A673 (cell line): Measurements from ENCODE around the gene CCDC9B. TPM values are rescaled to one million over a fixed set of nuclear protein-coding genes. Genes with fewer than 3 reads are reported as not detected.

Source experiments
- BruUV-seq: library from RNA; stranded (reverse); fragments of 400-500 nt; replicated peaks from 2 replicates; lab custom pipeline; 2021; lab: Mats Ljungman, UMichigan
- CTCF ChIA-PET: fragments of 300-600 bp; sonication (Branson Sonifier 250); formaldehyde crosslinking; loops from one replicate; lab custom pipeline; 2022; ENCODE audit warnings: antibody characterized with exemption; lab: Charles Lee
- POLR2A ChIA-PET: fragments of 300-600 bp; sonication (Branson Sonifier 250); formaldehyde crosslinking; loops from one replicate; lab custom pipeline; 2022; ENCODE audit warnings: antibody characterized with exemption; ENCODE audit not compliant: low non-redundant PET; lab: Charles Lee
- DNase-seq: peaks from one replicate; pipeline ENCODE4 v3.0.0-alpha.2; 2015; ENCODE audit warnings: low spot score
- H3K27ac ChIP-seq: fragments of 200-600 bp; sonication (generic); 2 replicates; pipeline ENCODE4 v1.5.1; 2016; ENCODE audit warnings: mixed run types, low read depth, mild to moderate bottlenecking, mixed read lengths, antibody characterized with exemption, low read length; ENCODE audit not compliant: poor library complexity, severe bottlenecking
- H3K27me3 ChIP-seq: fragments of 200-600 bp; sonication (generic); replicated peaks from 2 replicates; pipeline ENCODE4 v1.6.1; 2017; ENCODE audit warnings: mixed run types, low read depth, mild to moderate bottlenecking, mixed read lengths, antibody characterized with exemption, low read length; ENCODE audit not compliant: insufficient read depth, poor library complexity
- H3K36me3 ChIP-seq: fragments of 200-600 bp; sonication (generic); 2 replicates; pipeline ENCODE4 v1.6.1; 2016; ENCODE audit warnings: mixed run types, mild to moderate bottlenecking, mixed read lengths, antibody characterized with exemption, low read length; ENCODE audit not compliant: insufficient read depth, poor library complexity, severe bottlenecking
- H3K4me1 ChIP-seq: fragments of 200-600 bp; sonication (generic); 2 replicates; pipeline ENCODE4 v1.6.1; 2017; ENCODE audit warnings: mixed run types, mild to moderate bottlenecking, mixed read lengths, antibody characterized with exemption, low read length; ENCODE audit not compliant: insufficient read depth, poor library complexity, severe bottlenecking
- H3K4me3 ChIP-seq: fragments of 200-600 bp; sonication (generic); 2 replicates; pipeline ENCODE4 v1.5.1; 2016; ENCODE audit warnings: low read depth, mixed run types, mild to moderate bottlenecking, mixed read lengths, low read length; ENCODE audit not compliant: poor library complexity, severe bottlenecking
- H3K9me3 ChIP-seq: fragments of 200-600 bp; sonication (generic); 2 replicates; pipeline ENCODE4 v1.6.1; 2016; ENCODE audit warnings: mixed run types, low read depth, mild to moderate bottlenecking, mixed read lengths, antibody characterized with exemption, low read length; ENCODE audit not compliant: poor library complexity, severe bottlenecking
- CTCF ChIP-seq: fragments of 300-800, 200-600 bp; sonication (generic); conservative IDR thresholded peaks from 2 replicates; pipeline ENCODE4 v1.5.1; 2017; ENCODE audit warnings: low read depth, mild to moderate bottlenecking, antibody characterized with exemption, low read length, moderate library complexity, mixed read lengths
- EZH2 ChIP-seq: fragments of 200-600 bp; sonication (generic); IDR thresholded peaks from 2 replicates; pipeline ENCODE4 v1.6.1; 2017; ENCODE audit warnings: borderline replicate concordance, low read depth, mild to moderate bottlenecking, mixed read lengths, antibody characterized with exemption, low read length; ENCODE audit not compliant: poor library complexity, severe bottlenecking
- intact Hi-C: fragments of 100-400 bp; cut with micrococcal nuclease; formaldehyde crosslinking; loops from one replicate; pipeline ENCODE4 v1.10.0; 2022; ENCODE audit not compliant: unreplicated experiment
- total RNA-seq: library from RNA; stranded (reverse); gene quantifications from 2 replicates; pipeline ENCODE4 v1.2.3, GENCODE V29; 2021

The CCDC9B gene
- total RNA-seq, 1 experiment from 2014 or later = 8.6 TPM

- Histone ChIP-seq H3K27ac (peak overlapping the region; percentile 87), H3K36me3 (no peaks in the 10 kb centered on the region), H3K4me1 (peaks cover 64% of the 10 kb centered on the region), H3K4me3 (peak overlapping the region; percentile 17), H3K27me3 (no peaks in the 10 kb centered on the region), H3K9me3 (no peaks in the 10 kb centered on the region)
- TF ChIP-seq CTCF = peak; percentile 44; the same call in 1 of the 2 replicates
- TF ChIP-seq EZH2 = no peak
- ChIA-PET CTCF (interaction anchor here (0.5 to 4.0 kb wide), 3 partner anchors 29 to 250 kb away, joined by 3 to 25 read pairs (median 4); no protein-coding TSS in a partner anchor), POLR2A (no interaction called here)
- no peak for DNase-seq
- intact Hi-C loops = no loop called here
- BruUV-seq = no TSS peak
These were observed 1.2 kb downstream of the CCDC9B start for GRCh38 chr15:40339621-40339945.

GRCh38 chr15:40338921-40339620 is 1.7 kb downstream of the CCDC9B start:
- no peak for DNase-seq
- ChIA-PET POLR2A (no interaction called here), CTCF (interaction anchor here (0.5 to 4.0 kb wide), 4 partner anchors 16 to 251 kb away, joined by 3 to 25 read pairs (median 9); partner anchors contain the start of gene INAFM2)
- no peak overlapping the region for H3K4me3 ChIP-seq
- H3K27me3 ChIP-seq = no peaks in the 10 kb centered on the region
- peak overlapping the region; percentile 87 for H3K27ac ChIP-seq
- intact Hi-C loops = loop anchor here (1.0 kb wide), 1 partner anchor 60 kb away; no protein-coding TSS in a partner anchor
- H3K4me1 ChIP-seq = peaks cover 69% of the 10 kb centered on the region
- no peaks in the 10 kb centered on the region for H3K36me3 ChIP-seq
- TF ChIP-seq EZH2 = no peak
- TF ChIP-seq CTCF = no peak
- BruUV-seq = no TSS peak
- H3K9me3 ChIP-seq = no peaks in the 10 kb centered on the region

GRCh38 chr15:40338041-40338657 is 2.6 kb downstream of the CCDC9B start:
- DNase-seq = peak; percentile 90
- ChIA-PET POLR2A (no interaction called here), CTCF (interaction anchor here (1.1 to 4.0 kb wide), 3 partner anchors 9 to 59 kb away, joined by 3 to 25 read pairs (median 14); partner anchors contain the start of gene INAFM2)
- intact Hi-C loops = loop anchor here (1.0 kb wide), 1 partner anchor 59 kb away; no protein-coding TSS in a partner anchor
- Histone ChIP-seq H3K36me3 (no peaks in the 10 kb centered on the region), H3K4me3 (no peak overlapping the region), H3K9me3 (no peaks in the 10 kb centered on the region), H3K4me1 (peaks cover 77% of the 10 kb centered on the region), H3K27ac (peak overlapping the region; percentile 87), H3K27me3 (no peaks in the 10 kb centered on the region)
- TF ChIP-seq CTCF (peak; percentile 93), EZH2 (no peak)
- BruUV-seq = no TSS peak
